Ecto neural progenitor cell (in vitro differentiated cells): Measurements from ENCODE around the gene CDHR2.

Source experiments
- DNase-seq: peaks from one replicate; pipeline ENCODE4 v3.0.0-alpha.2; 2018; ENCODE audit warnings: low spot score

Gene CDHR2

DNA sequence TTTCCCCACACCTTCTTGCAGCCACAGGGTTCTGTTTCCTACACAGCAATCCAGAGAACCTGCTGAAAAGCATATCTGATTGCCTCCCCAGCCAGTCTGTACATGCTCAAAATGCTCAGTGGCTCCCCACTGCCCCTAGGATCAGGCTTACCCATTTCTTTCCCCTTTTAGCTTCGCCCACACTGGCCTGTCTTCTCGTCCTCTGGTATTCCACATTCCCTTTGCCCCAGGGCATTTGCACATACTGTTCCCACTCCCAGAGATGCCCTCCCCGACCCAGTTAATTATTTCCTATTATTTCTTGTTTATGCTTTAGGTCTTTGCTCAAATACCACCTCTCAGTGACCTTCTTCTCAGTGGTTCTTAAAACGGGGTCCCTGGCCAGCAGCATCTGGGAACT, 91.5 kb downstream of the CDHR2 start:
- no peak for DNase-seq

DNA sequence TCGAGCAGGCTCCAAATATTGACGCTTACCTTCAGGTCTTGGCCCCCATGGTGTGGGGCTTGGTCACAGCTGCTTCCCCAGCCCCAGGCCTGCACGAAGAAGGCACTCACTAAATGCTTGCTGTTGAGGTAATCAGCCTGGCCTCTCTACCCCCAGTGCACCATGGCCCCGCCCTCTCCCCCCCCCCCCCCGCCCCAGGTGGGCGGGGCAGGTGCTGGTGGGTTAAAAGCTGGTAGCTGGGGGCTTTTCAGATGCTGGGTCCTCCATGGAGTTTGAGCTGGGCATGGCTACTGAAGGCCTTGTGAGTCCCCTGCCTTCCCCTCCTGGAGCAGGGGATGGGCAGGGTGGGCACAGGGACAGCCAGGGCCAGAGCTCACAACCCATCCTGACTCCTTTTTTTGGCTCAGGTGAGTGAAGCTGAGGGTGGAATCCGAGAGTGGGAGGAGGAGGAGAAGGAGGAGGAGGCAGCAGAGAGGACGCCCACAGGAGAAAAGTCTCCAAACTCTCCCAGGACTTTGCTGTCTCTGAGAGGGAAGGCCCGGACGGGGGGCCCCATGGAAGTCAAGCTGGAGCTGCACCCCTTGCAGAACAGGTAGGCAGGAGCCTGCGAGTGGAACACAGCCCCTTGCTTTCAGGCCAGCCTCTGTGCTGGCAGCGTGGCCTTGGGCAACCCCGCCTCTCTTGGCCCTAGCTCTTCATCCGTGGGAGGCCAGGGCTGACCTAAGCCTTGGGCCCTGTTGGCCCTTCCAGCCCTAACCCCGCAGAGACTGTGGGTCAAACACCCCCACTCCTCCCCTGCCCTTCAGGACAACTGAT, 93.7 kb downstream of the CDHR2 start:
- no peak for DNase-seq

DNA sequence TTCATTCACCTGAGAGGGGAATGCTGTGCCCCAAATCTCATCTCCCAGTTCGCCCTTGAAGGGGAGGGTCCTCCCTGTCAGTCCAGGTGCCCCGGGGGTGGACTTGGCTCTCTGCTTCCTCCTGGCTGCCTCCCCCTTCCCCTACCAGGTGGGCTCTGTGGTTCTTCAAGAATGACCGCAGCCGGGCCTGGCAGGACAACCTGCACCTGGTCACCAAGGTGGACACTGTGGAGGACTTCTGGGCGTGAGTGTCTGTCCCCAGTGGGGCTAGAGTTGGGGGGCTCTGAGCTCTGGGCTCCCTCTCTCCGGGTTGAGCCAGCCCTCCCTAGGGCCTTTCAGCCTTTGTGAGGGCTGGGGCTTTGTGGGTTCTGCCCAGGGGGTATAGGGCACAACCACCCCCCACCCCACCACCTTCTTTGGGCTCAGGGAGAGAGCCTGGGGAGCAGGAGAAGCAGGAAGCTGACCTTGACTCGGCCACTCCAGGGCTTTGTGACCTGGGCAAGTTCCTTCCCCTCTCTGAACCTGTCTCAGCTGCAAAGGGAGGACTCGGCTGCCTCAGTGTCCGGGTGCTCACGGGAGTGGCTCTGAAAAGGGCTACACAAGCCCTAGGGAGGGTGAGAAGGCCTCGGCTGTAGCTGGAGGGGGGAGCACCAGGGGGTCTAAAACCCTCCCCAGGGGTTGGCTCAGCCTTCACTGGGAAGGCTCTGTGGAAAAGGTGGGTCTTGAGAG, 94.5 kb downstream of the CDHR2 start:
- DNase-seq = no peak

DNA sequence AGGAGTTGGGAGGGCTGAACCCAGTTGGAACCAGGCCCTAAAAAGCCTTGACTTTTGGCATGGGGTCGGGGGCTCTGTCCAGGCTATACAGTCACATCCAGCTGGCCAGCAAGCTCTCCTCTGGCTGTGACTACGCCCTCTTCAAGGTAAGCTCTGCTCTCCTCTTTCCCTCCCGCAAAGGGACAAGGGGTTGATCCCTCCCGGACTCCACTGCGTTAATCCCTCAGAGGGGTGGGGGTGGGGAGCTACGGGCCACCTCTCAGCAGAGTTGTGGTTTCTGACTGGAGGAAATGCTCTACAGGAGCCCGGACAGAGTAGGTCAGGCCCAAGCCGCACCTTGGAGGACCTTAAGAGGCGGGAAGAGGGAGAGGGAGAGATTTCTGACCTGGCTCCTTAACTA, 95.2 kb downstream of the CDHR2 start:
- DNase-seq = no peak

DNA sequence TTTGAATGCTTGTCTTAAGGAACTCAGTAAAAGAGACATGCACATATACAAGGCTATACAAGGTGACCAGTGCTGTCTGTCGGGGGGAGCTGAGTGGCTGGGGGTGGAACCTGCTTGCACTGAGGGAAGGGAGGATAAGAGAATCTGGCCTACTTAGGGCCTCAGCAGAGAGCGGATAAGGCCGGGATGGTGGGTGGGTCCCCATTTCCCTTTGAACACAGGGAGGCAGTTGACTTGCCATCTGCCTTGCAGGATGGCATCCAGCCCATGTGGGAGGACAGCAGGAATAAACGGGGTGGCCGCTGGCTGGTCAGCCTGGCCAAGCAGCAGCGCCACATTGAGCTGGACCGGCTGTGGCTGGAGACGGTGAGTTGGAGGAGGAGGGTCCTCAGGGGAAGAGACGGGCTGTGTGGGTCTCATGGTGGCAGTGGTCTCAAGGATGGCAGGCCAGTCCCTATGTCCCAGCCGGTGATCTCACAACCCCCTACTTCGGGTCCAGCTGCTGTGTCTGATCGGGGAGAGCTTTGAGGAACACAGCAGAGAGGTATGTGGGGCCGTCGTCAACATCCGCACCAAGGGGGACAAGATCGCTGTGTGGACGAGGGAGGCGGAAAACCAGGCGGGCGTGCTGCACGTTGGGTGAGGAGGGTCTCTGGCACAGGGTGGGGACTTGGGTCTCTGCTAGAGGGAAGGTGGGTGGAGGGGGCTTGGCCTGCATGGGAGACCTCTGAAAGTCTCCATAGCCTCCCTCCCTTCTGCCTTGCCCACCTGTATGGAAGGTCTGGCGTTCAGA, 95.9 kb downstream of the CDHR2 start:
- no peak for DNase-seq
